ENCODE results near the gene PKD2. TPM values are rescaled to one million over a fixed set of nuclear protein-coding genes. Genes with fewer than 3 reads are reported as not detected.

PKD2 gene
- total RNA-seq, 6 experiments from 2014 or later = 67.8 to 103 (median 70.4) TPM

DNA sequence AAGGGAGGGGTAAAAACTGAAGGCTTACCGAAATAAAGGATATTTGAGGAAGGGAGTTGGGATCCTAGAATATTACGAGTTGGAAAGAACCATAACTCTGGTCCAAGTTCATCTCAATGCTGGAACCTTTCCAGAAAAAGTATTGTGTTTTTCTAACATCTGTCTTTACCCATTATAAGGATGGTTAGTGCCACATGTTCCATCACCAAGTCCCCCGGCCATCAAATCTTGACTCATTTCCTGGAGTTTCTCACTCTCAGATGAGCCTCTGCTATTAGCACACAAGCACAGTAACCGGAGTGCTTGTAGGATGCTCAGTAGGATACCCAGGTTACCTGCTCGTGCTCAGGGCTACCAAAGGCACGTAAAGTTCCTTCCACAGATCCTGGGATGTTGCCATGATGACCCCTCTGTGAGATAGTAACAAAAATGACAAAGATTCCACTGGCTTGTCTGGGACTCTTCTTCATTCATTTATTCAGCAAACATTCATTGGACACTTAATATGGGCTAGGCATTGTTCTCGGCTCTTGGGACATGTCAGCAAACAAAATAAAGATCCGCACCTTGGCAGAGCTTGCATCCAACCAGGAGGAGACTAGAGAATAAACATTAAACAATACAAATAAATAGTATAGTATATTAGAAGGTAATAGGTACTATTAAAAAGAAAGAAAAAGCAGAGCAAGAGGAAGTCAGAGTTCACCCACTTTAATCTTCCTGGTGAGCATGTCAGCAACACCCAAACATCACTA lies 36.3 kb downstream of the PKD2 start:
- Mint-ChIP-seq H3K27me3 (ENCODE audit: insufficient read depth) (no peaks in the 10 kb centered on the region), H3K36me3 (ENCODE audit: low read depth) (peaks cover 24% of the 10 kb centered on the region; the same call in 1 of the 2 replicates), H3K27ac (no peak overlapping the region), H3K9me3 (no peaks in the 10 kb centered on the region), H3K4me1 (ENCODE audit: low read depth) (peaks cover 19% of the 10 kb centered on the region), H3K4me3 (no peak overlapping the region)
- TF ChIP-seq, protein P1, sequence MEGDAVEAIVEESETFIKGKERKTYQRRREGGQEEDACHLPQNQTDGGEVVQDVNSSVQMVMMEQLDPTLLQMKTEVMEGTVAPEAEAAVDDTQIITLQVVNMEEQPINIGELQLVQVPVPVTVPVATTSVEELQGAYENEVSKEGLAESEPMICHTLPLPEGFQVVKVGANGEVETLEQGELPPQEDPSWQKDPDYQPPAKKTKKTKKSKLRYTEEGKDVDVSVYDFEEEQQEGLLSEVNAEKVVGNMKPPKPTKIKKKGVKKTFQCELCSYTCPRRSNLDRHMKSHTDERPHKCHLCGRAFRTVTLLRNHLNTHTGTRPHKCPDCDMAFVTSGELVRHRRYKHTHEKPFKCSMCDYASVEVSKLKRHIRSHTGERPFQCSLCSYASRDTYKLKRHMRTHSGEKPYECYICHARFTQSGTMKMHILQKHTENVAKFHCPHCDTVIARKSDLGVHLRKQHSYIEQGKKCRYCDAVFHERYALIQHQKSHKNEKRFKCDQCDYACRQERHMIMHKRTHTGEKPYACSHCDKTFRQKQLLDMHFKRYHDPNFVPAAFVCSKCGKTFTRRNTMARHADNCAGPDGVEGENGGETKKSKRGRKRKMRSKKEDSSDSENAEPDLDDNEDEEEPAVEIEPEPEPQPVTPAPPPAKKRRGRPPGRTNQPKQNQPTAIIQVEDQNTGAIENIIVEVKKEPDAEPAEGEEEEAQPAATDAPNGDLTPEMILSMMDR (IDR thresholded peaks at IDR 0.05) = no peak
- no peak for DNase-seq

DNA sequence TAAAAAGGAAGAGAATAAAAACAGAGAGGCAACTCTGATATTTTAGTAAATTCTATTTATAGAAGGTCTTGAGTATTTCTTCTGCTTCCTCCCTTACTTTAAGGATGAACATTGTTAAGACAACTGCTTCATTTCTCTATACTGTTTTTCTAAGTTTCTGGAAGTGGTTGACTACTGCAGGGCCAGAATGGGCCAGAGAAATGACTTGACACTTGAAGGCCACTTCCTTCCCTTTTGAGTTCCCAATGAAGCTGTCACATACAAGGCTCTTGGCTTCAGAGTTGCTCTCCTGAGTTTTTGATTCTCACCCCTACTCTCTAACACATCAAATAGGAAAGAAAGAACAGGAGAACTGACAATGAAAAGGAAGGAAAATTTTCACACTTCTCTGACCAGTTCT lies 37.6 kb downstream of the PKD2 start:
- H3K27ac Mint-ChIP-seq = no peak overlapping the region; the same call in 1 of the 2 replicates
- no peak for DNase-seq
- no peak overlapping the region for H3K4me3 Mint-ChIP-seq
- peaks cover 19% of the 10 kb centered on the region for H3K4me1 Mint-ChIP-seq (ENCODE audit: low read depth)
- TF ChIP-seq, protein P1 (IDR thresholded peaks at IDR 0.05) = no peak
- peaks cover 24% of the 10 kb centered on the region; the same call in 1 of the 2 replicates for H3K36me3 Mint-ChIP-seq (ENCODE audit: low read depth)
- H3K9me3 Mint-ChIP-seq = no peaks in the 10 kb centered on the region
- H3K27me3 Mint-ChIP-seq (ENCODE audit: insufficient read depth) = no peaks in the 10 kb centered on the region

DNA sequence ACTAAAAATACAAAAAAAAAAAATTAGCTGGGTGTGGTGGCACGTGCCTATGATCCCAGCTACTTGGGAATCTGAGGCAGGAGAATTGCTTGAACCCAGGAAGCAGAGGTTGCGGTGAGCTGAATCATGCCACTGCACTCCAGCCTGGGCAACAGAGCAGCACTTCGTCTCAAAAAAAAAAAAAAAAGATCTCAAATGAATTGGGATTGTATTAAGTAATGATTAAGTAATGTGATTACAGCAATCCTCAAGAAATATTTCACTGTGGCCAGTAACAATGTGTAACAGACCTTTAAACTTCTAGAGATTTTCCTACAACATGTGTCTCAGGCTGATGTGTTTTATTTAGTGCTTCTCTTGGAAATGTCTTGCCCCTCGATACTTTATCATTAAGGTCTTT lies 46.8 kb downstream of the PKD2 start:
- Mint-ChIP-seq H3K9me3 (no peaks in the 10 kb centered on the region), H3K27me3 (ENCODE audit: insufficient read depth) (no peaks in the 10 kb centered on the region; the same call in 1 of the 2 replicates), H3K27ac (no peak overlapping the region), H3K36me3 (ENCODE audit: low read depth) (peaks cover 17% of the 10 kb centered on the region), H3K4me3 (no peak overlapping the region), H3K4me1 (ENCODE audit: low read depth) (no peaks in the 10 kb centered on the region)
- TF ChIP-seq, protein P1 (IDR thresholded peaks at IDR 0.05) = no peak
- no peak for DNase-seq

DNA sequence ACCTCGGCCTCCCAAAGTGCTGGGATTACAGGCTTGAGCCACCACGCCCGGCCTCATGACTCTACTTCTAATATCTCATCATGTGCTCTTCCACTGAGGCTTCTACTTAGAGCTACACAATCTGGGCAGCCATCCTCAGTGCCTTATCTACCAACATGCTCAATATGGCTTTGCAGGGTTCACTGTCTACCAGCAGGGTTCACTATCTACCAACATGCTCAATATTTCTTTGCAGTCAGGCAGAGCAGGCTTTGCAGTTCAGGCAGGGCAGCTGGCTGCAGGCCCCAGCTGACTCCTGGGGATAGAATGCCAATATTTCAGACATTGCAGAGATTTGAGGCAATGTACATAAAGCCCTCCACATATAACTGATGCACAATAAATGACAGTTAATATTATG lies 47.5 kb downstream of the PKD2 start:
- H3K27ac Mint-ChIP-seq = no peak overlapping the region
- H3K4me3 Mint-ChIP-seq = no peak overlapping the region
- no peaks in the 10 kb centered on the region for H3K4me1 Mint-ChIP-seq (ENCODE audit: low read depth)
- TF ChIP-seq, protein P1 (IDR thresholded peaks at IDR 0.05) = peak; percentile 66
- no peaks in the 10 kb centered on the region; the same call in 1 of the 2 replicates for H3K27me3 Mint-ChIP-seq (ENCODE audit: insufficient read depth)
- H3K36me3 Mint-ChIP-seq (ENCODE audit: low read depth) = peaks cover 17% of the 10 kb centered on the region
- DNase-seq = peak; percentile 38
- no peaks in the 10 kb centered on the region for H3K9me3 Mint-ChIP-seq

DNA sequence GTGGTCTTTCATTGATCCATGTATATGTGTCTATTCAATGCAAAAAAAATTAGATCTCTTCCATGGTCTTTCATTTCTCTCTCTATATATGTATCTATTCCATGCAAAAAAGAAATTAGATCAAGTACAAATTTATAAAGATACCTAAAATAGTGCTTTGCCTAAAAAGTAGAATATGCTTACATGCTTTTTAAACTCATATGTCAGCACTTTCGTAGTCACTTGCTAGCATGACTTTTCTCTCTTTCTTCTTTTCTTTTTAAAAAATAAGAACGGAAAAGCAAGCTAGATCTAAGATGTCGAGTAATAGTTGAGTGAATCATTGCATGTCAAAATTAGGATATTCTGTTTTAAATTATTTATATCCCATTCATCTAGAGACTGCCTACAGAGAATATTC lies 50.9 kb downstream of the PKD2 start:
- Mint-ChIP-seq H3K4me3 (no peak overlapping the region), H3K27ac (no peak overlapping the region), H3K9me3 (no peaks in the 10 kb centered on the region), H3K27me3 (ENCODE audit: insufficient read depth) (peaks cover under 1% of the 10 kb centered on the region; the same call in 1 of the 2 replicates), H3K36me3 (ENCODE audit: low read depth) (peaks cover 19% of the 10 kb centered on the region), H3K4me1 (ENCODE audit: low read depth) (no peaks in the 10 kb centered on the region)
- DNase-seq = no peak
- TF ChIP-seq, protein P1 (IDR thresholded peaks at IDR 0.05) = no peak

Data from HFFc6 (cell line).